K562 (cell line): ENCODE results near the gene NAA38. TPM values are rescaled to one million over a fixed set of nuclear protein-coding genes. Genes with fewer than 3 reads are reported as not detected.

Experiments used
- ELF2 ChIP-seq: fragments of 250-450 bp; sonication (Bioruptor Pico); IDR thresholded peaks from 2 replicates; pipeline ENCODE4 v1.5.0; 2021; ENCODE audit warnings: mild to moderate bottlenecking
- FOS ChIP-seq: IDR thresholded peaks from 3 replicates; pipeline ENCODE4 v1.6.1; 2011; ENCODE audit not compliant: insufficient read length; ENCODE audit errors: extremely low read depth
- NBN ChIP-seq: fragments of 450-650 bp; IDR thresholded peaks from 2 replicates; pipeline ENCODE4 v1.6.1; 2016; ENCODE audit warnings: low read depth, mild to moderate bottlenecking
- NRF1 ChIP-seq, 2 experiments: fragments of 450-650 bp; IDR thresholded peaks in 1 of 2; conservative IDR thresholded peaks in 1 of 2; 2 replicates each; pipeline ENCODE4 v1.6.1; 2014; ENCODE audit warnings: mild to moderate bottlenecking in 2 of 2
- PBX2 ChIP-seq, 2 experiments: IDR thresholded peaks in 1 of 2; conservative IDR thresholded peaks in 1 of 2; 2 replicates each; pipeline ENCODE4 v1.6.1; 2016; ENCODE audit warnings: low read depth in 2 of 2, mild to moderate bottlenecking in 1 of 2, missing compliant biosample characterization in 1 of 2, missing genetic modification characterization in 1 of 2, moderate library complexity in 1 of 2
- RNF2 ChIP-seq: sonication (generic); IDR thresholded peaks from 2 replicates; pipeline ENCODE4 v1.6.1; 2016
- SMAD3 ChIP-seq: fragments of 450-650 bp; formaldehyde crosslinking; conservative IDR thresholded peaks from 2 replicates; pipeline ENCODE4 v1.4.0; 2020; ENCODE audit warnings: mild to moderate bottlenecking
- ZFP30 ChIP-seq: fragments of 250-450 bp; sonication (Bioruptor Pico); IDR thresholded peaks from 2 replicates; pipeline ENCODE4 v1.8.0; 2022; ENCODE audit warnings: moderate library complexity, mild to moderate bottlenecking, inconsistent platforms, borderline replicate concordance
- ZKSCAN8 ChIP-seq: fragments of 200-800 bp; sonication (Bioruptor generic); IDR thresholded peaks from 2 replicates; pipeline ENCODE4 v1.6.1; 2016; ENCODE audit warnings: missing genetic modification characterization, missing compliant biosample characterization
- ZNF583 ChIP-seq: fragments of 250-450 bp; sonication (Bioruptor Pico); IDR thresholded peaks from 2 replicates; pipeline ENCODE4 v1.4.0; 2020
- ZNF592 ChIP-seq: fragments of 450-650 bp; IDR thresholded peaks from 2 replicates; pipeline ENCODE4 v1.6.1; 2017; ENCODE audit warnings: antibody characterized with exemption, mild to moderate bottlenecking
- ZNF79 ChIP-seq: fragments of 250-450 bp; sonication (Bioruptor Pico); IDR thresholded peaks from 2 replicates; pipeline ENCODE4 v1.4.0; 2020; ENCODE audit warnings: low read depth, mild to moderate bottlenecking, moderate library complexity
- polyA plus RNA-seq, 8 experiments: library from polyadenylated mRNA; depleted of rRNA in 4 of 8; stranded (reverse) in 5 of 8; unstranded in 3 of 8; fragments of >200 nt; fragmentation: Nextera tagmentation in 2 of 8; fragmentation: Illumina TruSeq in 1 of 8; extraction: Ambion mirVana in 2 of 8; extraction: Trizol in 1 of 8; gene quantifications; 2 replicates each; pipeline versions ENCODE4 v1.2.1 to v1.2.3, GENCODE V29; 2011 to 2014; ENCODE audit warnings: inconsistent platforms in 1 of 8, missing spikeins in 1 of 8
- total RNA-seq, 7 experiments: library from RNA; depleted of rRNA in 6 of 7; stranded (reverse); fragments of >200 nt in 6 of 7; fragmentation: Illumina TruSeq in 2 of 7; extraction: Trizol in 2 of 7; gene quantifications; 2 replicates each; pipeline versions ENCODE4 v1.2.1 to v1.2.3, GENCODE V29; 2011 to 2021; ENCODE audit warnings: low replicate concordance in 1 of 7

NAA38 gene
- total and polyA plus RNA-seq, 9 of the 15 experiments (the other 6 are each of a cell fraction or from before 2014, with no cell fraction given), result 16.4 to 99.8 (median 57.3) TPM

- 0 out of 2 replicates have a peak, but pooled peaks have one; percentile 43 for TF ChIP-seq ZNF592
- peak; percentile 43 for TF ChIP-seq RNF2
- TF ChIP-seq FOS, result no peak
- no peak for TF ChIP-seq ZNF583 (CRISPR knock-in tag)
- peak in 1 of 2 experiments; percentile 30; a peak in 1 of 4 replicates for TF ChIP-seq NRF1 (conservative IDR thresholded peaks at IDR 0.05 in 1 of 2, IDR thresholded peaks at IDR 0.05 in 1 of 2)
- TF ChIP-seq ZFP30, result no peak
- no peak for TF ChIP-seq ZKSCAN8 (CRISPR knock-in tag)
- TF ChIP-seq PBX2 (CRISPR knock-in tag; IDR thresholded peaks at IDR 0.05; ENCODE audit: low read depth), result no peak
- TF ChIP-seq PBX2 (tag; conservative IDR thresholded peaks at IDR 0.05; ENCODE audit: low read depth), result peak; percentile 50
- no peak for TF ChIP-seq ELF2 (CRISPR knock-in tag)
- TF ChIP-seq NBN, result peak; percentile 73
- TF ChIP-seq SMAD3 (CRISPR knock-in tag), result no peak
- no peak for TF ChIP-seq ZNF79 (CRISPR knock-in tag)
These were observed 19.0 kb downstream of the NAA38 start (continued) for GRCh38 chr17:7838090-7839075.
